SKM-1 treated with dmso at 0.1 percent for 144 hours (cell line): Measurements from ENCODE around the gene POLR2H.

Experiments used
- DNase-seq: peaks from one replicate; lab custom pipeline; 2025; ENCODE audit not compliant: unreplicated experiment; lab: John Stamatoyannopoulos, UW

The POLR2H gene

DNA sequence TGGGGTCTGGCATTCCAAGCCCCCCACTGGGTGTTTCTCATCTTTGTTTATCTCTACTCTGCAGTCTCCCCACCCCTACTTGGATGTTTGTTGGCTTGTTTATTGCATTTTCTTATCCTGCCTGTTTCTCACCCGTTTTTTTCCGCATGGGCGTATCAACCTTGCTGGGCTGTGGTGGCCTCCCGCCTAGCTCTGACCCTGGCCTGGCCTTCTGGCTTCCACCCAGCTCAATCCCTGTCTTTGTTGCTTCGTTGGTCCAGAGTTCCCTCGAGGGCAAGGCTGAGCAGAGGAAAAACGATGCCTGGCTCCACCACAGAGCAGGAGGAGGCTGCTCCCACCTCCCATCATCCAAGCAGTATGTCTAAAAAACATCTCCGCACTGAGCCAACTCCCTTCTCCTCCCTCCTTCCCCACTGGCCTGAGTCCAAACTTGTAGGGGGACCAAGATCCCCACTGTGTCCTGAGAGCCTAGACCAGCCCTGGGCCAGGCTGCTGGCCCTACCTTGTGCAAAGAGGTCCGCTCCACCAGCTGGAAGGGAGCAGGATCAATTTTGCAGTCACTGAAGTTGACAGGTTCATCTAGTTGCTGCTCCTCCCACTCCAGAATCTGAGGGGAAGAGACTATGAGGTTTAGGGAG lies 9.9 kb upstream of the POLR2H start:
- DNase-seq: no peak

DNA sequence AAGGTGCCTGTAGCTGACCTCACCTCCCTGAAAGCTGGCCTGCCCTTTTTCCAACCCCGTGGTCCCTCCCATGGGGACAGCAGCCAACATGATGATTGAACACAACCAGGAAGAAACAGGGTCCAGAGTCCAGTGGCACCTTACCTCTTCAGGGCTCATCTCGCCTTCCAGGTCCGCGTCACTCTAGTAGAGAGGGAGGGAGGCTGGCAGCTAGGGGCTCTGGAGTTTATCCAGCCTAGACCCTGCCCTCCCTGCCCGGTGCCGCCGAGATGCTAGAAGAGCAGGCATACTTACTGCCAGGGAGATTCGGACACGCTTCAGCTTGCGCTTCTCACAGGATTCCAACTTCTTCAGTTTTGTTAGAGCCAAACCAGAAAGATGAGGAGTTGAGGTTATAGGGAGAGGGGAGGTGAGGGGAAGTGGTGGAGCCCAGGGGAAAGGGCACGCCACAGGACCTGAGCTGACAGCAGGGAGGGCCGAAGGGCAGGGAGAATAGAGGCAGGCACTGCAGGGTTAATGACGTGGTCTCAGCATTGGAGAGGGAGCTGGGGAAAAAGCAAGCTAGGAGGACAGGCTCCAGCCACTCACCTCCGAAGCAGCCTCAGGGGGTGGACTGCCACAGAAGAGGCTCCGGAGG lies 9.2 kb upstream of the POLR2H start:
- DNase-seq: no peak

DNA sequence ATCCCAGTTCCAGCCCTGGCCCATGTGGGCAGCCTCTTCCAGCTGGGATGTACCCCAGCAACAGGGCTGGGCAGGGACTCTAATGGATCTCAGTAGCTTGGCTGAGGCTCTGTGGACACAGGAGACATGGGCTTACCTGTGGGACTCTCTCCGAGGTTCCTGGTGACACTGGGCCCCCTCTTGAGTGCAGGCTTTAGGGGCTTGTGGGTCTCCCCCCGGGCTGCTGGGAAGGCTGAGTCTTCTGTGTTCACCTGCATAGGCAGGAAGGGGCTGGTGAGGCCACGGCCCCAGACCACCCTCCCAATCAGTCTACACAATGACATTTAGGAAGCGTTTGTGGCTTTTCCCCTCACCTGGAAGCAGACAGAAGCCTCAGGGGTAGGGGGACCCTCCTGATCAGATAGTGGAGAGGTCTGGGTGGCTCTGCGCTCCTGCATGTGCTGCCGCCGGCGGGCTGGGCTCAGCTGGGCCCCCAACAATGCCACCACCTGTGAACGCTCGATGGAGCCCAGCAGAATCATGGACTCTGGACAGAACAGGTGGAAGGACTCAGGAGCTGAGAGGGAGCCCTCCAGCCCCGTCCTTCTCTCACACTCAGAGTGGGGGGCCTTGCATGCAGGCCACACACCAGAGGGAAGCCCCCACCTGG lies 8.5 kb upstream of the POLR2H start:
- DNase-seq: no peak

DNA sequence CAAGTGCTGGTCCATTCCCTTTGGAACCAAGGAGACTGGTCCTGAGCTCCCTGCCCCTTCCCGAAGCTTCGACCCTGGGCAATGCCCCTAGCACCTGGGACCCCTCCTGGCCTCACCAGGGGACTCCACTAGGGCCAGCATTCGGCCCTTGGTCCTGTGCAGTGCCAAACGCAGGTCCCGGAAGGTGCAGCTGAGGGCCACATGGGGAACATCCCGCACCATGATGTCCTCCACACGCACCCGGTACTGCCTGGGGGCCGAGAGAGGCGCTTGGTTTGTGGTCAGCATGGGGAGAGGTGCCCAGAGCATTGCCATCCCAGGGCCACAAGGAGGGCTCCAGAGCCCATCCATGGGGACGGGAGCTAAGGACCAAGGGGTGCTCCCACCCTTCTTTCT lies 8.0 kb upstream of the POLR2H start:
- no peak for DNase-seq

DNA sequence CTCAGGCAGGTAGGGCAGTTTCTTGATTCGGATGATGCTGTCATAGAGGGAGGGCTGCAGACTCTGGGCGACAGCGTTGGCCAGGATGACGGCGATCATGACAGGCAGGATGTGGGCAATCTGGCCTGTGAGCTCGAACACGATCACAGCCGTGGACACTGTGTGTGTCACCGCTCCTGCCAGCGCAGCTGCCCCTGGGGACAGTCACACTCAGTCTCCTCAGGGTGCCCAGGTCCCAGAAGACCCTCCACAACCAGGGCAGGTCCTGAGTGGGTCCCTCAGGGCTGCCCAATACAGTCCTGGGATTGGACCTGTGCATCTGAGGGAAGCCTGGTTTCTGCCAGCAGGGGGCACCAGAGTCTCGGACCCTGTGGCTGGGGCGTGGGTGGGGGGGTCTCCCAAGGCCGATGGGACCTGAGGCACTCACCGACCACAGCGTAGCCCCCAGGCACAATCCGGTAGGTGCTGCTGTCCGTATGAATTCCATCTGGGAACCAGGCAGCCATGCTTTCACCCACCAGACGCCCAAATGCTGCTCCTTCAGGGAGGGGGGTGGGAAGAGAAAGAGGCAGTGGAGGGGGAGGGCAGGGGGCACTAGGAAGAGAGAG lies 7.3 kb upstream of the POLR2H start:
- no peak for DNase-seq

DNA sequence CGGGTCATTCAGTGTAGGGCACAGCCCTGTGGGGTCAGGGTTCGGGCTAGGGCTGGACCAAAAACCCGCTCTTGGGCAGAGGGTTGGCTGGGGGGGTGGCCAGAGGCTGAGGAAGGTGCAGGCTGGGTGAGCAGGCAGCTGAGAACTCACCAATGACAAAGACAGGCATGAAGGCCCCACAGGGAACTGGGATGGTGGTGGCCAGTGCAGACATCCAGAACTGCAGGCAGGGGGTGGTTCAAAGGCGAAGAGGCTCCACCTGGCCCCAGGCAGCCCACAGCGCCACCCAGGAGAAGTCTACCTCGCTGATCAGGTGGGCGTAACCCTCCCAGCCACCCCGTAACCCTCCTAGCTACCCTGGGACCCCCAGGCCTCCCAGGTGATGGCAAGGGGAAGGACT lies 6.8 kb upstream of the POLR2H start:
- DNase-seq: no peak

DNA sequence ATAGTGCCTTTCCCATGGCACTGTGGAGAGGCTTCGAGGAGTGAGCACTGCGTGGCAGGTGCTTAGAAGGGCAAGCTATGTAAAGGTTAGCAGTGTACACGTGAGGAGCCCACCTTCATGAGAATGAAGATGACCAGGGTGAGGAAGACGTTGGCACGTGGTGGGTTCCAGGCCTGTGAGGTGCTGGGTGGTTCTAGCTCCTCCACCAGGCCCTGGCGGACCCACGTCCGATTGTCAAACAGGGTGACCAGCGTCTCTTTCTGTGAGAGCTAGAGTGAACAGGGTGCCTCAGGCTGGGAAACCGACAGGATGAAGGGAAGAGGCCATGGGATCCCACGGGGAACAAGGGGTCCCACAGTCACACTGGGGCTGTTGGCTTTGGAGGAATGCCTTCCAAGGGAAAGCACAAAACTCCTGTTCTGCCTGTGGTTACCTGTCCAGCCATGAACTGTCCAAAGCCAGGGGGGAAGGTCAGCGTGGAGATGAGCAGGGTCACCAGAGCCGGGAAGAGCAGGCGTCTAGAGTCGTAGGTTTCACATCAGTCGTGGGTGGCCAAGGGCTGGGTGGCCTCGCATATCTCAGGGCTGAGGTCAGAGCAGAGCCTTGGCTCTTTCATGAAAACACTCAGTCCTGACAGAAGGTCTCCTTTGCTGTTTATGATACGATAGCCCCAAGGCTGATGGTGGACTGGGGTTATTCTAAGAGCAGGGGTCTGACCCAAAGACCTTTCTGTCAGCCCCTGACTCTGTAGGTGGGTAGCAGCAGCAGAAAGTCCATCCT lies 6.1 kb upstream of the POLR2H start:
- no peak for DNase-seq

DNA sequence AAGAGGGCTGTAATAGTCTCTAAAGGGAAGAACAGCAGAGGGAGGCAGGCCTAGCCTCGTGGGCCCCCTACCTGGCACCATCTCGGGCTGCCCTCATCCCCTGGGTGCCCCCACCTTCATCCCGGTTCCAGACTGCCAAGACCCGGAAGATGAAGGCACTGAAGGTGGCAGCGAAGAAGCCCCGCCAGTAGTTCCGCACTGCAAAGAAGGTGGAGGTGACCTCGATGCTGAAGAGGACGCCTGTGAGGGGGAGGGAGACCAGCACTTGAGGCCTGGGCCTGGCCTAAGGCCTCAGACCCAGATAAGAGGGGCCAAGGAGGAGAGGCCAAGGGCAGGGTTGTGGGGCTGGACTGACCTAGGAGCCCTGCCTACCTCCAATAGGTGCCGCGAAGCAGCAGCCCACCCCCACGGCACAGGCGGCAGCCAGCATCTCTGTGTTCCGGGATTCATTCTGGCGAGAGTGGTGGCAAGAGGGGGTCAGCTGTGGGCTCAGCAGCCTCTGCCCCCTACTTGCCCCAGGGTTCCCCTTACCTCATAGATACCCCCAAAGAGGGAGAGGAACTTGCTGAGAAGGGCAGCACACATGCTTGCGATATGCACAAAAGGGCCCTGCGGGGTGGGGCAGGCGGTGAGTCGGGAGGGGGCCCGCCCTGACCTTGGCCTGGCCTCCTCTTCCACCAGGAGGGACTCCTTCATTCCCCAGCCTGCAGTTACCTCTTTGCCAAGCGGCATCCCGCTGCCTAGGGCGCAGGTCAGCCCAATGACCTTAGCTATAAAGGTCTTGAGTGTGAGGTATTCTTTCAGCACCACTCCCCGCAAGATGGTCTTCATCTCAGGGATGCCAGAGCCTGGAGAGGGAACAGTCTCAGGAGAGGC lies 4.0 kb upstream of the POLR2H start:
- DNase-seq: no peak

DNA sequence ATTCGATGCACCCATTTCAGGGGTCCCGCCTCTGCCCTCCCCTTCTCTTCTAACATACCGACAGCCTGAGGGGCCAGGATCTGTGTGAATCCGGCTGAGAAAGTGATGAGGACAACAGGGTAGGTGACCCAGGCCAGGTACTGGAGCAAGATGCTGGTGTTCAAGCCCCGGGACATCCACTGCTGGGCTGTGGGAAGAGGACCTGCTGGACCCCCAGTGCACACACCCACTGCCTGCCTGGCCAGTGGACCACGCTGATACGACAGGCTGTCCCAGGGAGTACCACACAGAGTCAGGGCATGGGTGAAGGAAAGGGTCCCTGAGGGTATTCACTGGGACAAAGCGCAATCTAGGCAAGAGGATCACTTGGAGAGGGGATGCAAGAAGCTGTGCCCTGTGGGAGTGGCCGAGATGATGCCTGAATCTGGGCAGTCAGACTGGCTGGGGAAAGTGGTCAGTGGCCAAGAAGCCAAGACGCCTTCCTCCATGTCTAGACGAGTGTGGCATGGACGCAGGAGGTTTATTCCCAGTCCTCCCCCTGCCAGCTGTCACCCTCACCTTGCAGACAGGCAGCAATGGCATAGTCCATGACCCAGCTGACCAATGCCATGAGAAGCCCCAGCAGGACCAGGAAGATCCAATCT lies 3.3 kb upstream of the POLR2H start:
- no peak for DNase-seq

DNA sequence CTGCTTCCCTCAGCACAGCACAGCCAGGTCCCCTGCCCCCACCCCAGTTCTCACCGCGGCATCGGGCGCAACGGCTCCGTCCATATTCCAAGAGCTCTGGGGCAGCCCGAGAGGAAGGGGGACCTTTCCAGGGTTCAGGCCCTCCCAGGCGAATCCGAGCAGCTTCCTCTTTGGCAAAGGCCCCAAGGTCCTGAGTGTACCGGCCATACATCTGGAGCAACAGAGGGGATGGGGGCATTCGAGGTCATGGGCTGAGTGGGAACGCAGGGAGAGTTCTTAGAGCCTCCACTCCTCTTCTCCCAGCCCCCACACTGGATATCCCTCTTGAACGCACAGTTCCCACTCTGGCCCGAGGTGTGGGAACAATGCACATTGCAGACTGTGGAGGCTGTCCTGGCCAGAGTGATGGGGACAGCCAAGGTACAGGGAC lies 2.6 kb upstream of the POLR2H start:
- no peak for DNase-seq

DNA sequence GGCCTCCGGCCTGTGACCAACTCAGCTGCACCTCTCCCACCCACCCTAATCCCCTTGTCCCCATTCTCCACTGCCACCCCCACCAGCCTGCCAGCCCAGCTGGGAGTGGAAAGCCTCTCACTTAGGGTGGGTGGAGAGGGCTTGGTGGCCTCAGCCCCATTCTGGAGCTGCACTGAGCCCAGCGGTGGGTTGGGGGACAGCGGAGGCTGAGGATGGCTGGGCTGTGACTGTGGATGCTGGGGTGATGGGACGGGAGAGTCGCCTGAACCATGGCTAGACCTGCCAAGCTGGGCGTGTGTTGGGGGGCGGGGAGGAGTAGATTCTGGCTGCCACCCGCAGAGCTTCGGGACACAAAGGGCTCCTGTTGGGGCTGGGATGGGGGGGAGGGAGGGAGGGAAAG lies 1.9 kb upstream of the POLR2H start:
- no peak for DNase-seq

DNA sequence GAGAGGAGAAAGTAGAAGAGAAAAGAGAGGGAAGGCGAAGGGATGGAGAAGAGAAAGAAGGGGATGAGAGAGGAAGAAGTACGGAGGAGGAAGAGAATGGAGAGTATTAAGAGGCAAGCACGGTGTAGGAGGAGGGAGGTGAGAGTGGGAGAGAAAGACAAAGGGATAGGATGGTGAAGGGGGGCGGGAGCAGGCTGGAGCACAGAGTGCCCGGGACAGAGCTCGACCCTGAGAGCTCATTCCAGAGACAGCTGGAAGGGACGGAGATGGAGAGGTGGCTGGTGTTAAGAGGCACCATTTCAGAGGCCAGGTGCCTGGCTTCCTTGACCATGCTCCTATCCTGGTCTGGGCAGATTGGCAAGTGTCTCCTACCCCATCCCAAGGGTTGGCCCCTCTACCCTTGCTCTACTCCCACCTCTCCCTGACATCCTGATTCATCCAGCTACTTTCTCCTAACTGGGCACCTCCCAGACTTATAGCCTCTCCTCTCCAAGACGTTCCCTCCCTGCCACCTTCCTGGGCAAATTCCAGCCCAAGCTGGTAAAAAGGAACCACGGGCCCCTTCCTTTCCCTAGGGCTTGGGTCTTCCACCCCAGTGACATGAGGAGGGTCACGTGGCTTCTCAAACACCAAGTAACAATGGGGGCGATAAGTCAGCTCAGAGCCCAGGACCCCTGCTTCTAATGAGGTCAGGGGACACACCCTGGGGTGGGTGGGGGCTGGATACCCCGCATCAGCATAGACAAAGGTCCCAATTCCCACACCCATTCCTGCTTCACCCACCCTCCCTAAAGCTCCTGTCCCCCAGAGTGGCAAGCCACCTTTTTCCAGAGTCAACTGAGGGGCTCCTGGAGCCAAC lies 1.2 kb upstream of the POLR2H start:
- DNase-seq: no peak

DNA sequence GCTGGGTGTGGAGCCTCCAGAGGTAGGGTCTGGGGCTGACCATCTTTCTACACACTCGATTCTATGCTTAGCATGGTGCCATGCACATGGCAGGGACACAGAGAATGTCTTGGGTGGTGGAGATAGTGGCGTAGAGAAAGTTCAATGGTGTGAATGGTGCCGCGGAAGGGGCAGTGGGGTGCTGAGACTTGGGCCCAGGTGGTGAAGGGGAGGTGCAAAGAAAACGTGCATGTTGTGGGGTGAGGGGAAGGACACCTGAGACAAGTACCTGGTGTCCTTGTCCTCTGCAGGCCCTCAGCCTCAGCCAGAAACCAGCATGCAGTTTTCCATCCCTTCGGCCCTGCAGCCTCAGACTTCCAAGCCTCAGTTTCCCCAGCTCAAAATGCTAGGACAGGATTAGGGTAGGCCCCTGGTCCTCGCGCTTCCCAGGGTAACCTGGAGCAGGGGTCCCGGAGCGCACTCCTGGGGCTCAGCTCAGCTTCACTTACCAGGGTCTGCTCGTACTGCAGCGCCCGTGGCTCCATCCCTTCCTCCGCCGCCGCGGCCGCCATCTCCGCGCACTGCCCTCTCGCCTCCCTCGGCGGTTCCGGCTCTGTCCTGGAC lies 480 bp upstream of the POLR2H start:
- no peak for DNase-seq

DNA sequence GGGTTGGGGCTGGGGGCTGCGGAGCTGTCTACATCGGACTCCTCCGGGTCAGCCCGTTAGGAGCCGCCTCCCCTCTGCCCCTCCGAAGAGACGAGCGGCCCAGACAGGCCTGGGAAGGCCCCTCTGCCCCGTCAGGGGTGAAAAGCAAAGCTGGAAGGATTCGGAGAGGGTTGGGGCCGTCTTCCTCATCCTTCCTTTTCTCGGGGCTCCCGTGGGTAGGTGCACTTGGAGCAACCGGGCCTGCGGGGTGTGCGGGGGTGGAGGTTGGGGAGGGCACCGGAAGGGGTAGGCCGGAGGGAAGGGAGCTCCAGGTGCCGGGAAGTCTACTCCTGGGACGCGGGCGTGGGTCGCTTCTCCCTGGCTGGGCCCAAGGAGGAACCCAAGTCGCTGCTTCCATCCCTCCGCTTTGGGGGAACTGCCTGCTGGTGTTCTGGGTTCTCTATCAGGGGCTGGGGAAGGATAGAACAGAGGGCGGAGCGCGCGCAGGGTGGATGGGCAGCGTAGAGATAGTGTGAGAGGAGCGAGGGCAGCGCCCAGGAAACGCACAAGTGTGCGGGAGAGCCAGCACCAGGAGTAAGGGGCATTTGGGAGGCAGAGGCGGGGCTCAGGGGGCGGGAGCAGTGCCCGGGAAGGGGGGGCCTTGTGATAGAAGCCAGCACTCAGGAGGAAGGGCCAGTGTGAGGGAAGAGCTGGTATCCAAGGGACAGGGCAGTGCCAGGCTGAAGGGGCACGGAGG lies 590 bp downstream of the POLR2H start:
- DNase-seq: peak; percentile 39

DNA sequence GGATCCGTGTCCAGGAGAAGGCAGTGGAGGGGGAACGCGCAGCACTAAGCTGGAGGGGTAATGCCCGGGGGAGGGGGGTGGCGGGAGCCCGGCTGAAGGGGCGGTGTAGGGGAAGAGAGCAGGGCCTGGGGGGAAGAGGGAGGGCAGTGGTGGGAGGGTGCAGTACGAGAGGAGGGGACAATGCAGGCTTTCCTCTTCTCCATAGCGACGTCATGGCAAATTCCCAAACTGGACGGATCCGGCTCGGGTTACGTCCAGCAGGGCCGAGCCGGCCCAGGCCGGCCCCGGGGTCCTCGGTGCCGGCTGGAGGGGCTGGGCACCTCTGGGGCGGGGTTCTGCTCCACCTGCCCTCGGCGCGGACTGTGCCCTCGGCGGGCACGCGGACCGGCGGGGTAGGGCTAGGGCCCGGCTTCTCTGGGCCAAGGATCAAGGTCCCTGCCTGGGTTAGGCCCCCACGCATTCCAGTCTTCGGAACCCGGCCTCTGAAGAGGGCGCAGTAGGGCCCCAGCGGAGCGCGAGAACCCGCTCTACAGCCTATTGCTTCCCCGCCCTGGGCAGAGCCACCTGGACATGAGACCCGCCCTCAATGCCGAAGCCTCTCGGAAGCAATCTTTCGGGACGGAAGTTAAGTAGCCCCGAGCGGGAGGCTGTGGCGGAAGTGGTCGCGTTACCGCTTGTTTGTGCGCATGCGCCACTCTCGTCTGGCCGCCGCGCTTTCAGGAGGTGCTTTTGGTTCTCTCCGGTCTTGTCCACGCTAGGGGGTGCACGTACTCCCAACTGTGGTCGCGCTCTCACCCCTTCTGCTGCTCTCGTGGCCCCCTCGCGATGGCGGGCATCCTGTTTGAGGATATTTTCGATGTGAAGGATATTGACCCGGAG lies 1.4 kb downstream of the POLR2H start:
- peak; percentile 98 for DNase-seq

DNA sequence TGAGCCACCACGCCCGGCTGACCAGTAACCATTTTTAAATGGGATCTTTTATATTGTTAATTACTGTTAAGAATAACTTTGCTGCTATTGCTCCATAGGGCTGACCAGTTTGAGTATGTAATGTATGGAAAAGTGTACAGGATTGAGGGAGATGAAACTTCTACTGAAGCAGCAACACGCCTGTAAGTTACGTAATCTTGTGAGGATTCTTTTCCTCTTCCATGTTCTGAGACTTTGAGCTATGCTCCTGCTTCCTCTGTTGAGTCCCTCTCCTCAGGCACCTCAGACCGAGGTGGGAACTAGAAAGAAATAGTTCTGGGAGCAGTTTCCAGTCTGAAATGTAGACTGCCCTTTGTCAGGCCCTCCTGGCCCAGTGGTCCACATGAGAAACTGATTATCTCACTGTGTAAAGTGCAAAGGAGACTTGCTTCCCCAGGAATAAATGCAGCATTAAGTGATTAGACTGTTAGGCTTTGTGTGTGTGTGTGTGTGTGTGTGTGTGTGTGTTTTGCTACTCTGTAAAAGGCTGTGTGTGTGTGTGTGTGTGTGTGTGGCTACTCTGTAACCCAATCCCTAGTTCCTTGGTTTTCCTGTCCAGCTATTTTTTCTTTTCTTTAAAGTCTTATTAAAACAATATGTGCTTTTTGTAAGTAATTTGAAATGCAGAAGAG lies 5.2 kb downstream of the POLR2H start:
- DNase-seq: no peak
